SK-N-MC (cell line): ENCODE measurements around the gene SLC38A10.

ENCODE experiments used
- DNase-seq: peaks from one replicate; pipeline ENCODE4 v3.0.0-alpha.2; 2011; ENCODE audit warnings: low read depth, low spot score
- H3K27ac ChIP-seq: fragments of 200-600 bp; sonication (generic); 2 replicates; pipeline ENCODE4 v1.5.1; 2016; ENCODE audit warnings: mixed run types
- H3K36me3 ChIP-seq: fragments of 200-600 bp; sonication (generic); 2 replicates; pipeline ENCODE4 v1.6.1; 2017; ENCODE audit warnings: antibody characterized with exemption, low read length, mixed read lengths; ENCODE audit not compliant: insufficient read depth
- H3K4me3 ChIP-seq: fragments of 200-600 bp; sonication (generic); 2 replicates; pipeline ENCODE4 v1.5.1; 2016
- H3K9ac ChIP-seq: fragments of 200-600 bp; sonication (generic); 2 replicates; pipeline ENCODE4 v1.8.0; 2017; ENCODE audit warnings: mixed run types, mixed read lengths; ENCODE audit not compliant: insufficient read length
- H3K9me3 ChIP-seq: fragments of 200-600 bp; sonication (generic); 2 replicates; pipeline ENCODE4 v1.6.1; 2017; ENCODE audit warnings: low read depth, mild to moderate bottlenecking, antibody characterized with exemption, low read length, moderate library complexity, mixed read lengths
- EZH2 ChIP-seq: fragments of 200-600 bp; sonication (generic); IDR thresholded peaks from one replicate; pipeline ENCODE4 v1.6.1; 2017; ENCODE audit warnings: antibody characterized with exemption
- FOXP2 ChIP-seq: optimal IDR thresholded peaks from 2 replicates; pipeline ENCODE3; 2011; ENCODE audit warnings: mild to moderate bottlenecking, moderate library complexity; ENCODE audit not compliant: insufficient read depth; ENCODE audit errors: extremely low read length, control extremely low read depth
- POLR2AphosphoS5 ChIP-seq: IDR thresholded peaks from 2 replicates; pipeline ENCODE4 v1.6.1; 2012; ENCODE audit warnings: mild to moderate bottlenecking, low read depth, low read length, borderline replicate concordance

SLC38A10 gene

GRCh38 chr17:81332914-81333528, 37.9 kb upstream of the SLC38A10 start:
- Histone ChIP-seq H3K27ac (no peak overlapping the region), H3K36me3 (no peaks in the 10 kb centered on the region), H3K9me3 (no peaks in the 10 kb centered on the region), H3K4me3 (no peak overlapping the region), H3K9ac (no peak overlapping the region)
- no peak for DNase-seq
- TF ChIP-seq EZH2 (no peak), POLR2AphosphoS5 (no peak), FOXP2 (no peak)

GRCh38 chr17:81332118-81332834, 37.2 kb upstream of the SLC38A10 start:
- Histone ChIP-seq H3K27ac (no peak overlapping the region), H3K9me3 (no peaks in the 10 kb centered on the region), H3K9ac (no peak overlapping the region), H3K36me3 (no peaks in the 10 kb centered on the region), H3K4me3 (no peak overlapping the region)
- no peak for DNase-seq
- TF ChIP-seq EZH2 (no peak), FOXP2 (no peak), POLR2AphosphoS5 (no peak)

GRCh38 chr17:81331527-81332043, 36.5 kb upstream of the SLC38A10 start:
- Histone ChIP-seq H3K9ac (no peak overlapping the region), H3K36me3 (no peaks in the 10 kb centered on the region), H3K9me3 (no peaks in the 10 kb centered on the region), H3K27ac (no peak overlapping the region), H3K4me3 (no peak overlapping the region)
- TF ChIP-seq EZH2 (no peak), FOXP2 (no peak), POLR2AphosphoS5 (no peak)
- DNase-seq: no peak

GRCh38 chr17:81330884-81331245, 35.8 kb upstream of the SLC38A10 start:
- H3K9me3 ChIP-seq: no peaks in the 10 kb centered on the region
- TF ChIP-seq FOXP2: no peak
- TF ChIP-seq POLR2AphosphoS5: no peak
- TF ChIP-seq EZH2: no peak
- H3K27ac ChIP-seq: no peak overlapping the region
- no peaks in the 10 kb centered on the region for H3K36me3 ChIP-seq
- no peak overlapping the region for H3K9ac ChIP-seq
- H3K4me3 ChIP-seq: no peak overlapping the region
- no peak for DNase-seq

- Histone ChIP-seq H3K9ac (no peak overlapping the region), H3K27ac (no peak overlapping the region), H3K36me3 (no peaks in the 10 kb centered on the region), H3K9me3 (no peaks in the 10 kb centered on the region), H3K4me3 (no peak overlapping the region)
- TF ChIP-seq POLR2AphosphoS5 (no peak), EZH2 (no peak), FOXP2 (no peak)
- DNase-seq: no peak
These were observed 35.1 kb upstream of the SLC38A10 start for GRCh38 chr17:81329927-81330883.

- H3K4me3 ChIP-seq: no peak overlapping the region
These were observed 34.1 kb upstream of the SLC38A10 start for GRCh38 chr17:81328978-81329926.

GRCh38 chr17:81328489-81328888, 33.4 kb upstream of the SLC38A10 start:
- Histone ChIP-seq H3K9me3 (no peaks in the 10 kb centered on the region), H3K4me3 (no peak overlapping the region), H3K36me3 (no peaks in the 10 kb centered on the region), H3K27ac (no peak overlapping the region), H3K9ac (no peak overlapping the region)
- DNase-seq: no peak
- no peak for TF ChIP-seq EZH2
- no peak for TF ChIP-seq POLR2AphosphoS5
- no peak for TF ChIP-seq FOXP2

More at GRCh38 chr17:81328978-81329926, 34.1 kb upstream of the SLC38A10 start:
- DNase-seq: no peak
- TF ChIP-seq EZH2 (no peak), POLR2AphosphoS5 (no peak), FOXP2 (no peak)
- Histone ChIP-seq H3K9ac (peak overlapping the region; percentile 60), H3K9me3 (no peaks in the 10 kb centered on the region), H3K27ac (peak overlapping the region; percentile 71), H3K36me3 (no peaks in the 10 kb centered on the region)
